ENCODE results near the gene RBM47. TPM values are rescaled to one million over a fixed set of nuclear protein-coding genes. Genes with fewer than 3 reads are reported as not detected.

The RBM47 gene
- total RNA-seq, 2 experiments from 2014 or later = 0.27 to 0.92 TPM

DNA sequence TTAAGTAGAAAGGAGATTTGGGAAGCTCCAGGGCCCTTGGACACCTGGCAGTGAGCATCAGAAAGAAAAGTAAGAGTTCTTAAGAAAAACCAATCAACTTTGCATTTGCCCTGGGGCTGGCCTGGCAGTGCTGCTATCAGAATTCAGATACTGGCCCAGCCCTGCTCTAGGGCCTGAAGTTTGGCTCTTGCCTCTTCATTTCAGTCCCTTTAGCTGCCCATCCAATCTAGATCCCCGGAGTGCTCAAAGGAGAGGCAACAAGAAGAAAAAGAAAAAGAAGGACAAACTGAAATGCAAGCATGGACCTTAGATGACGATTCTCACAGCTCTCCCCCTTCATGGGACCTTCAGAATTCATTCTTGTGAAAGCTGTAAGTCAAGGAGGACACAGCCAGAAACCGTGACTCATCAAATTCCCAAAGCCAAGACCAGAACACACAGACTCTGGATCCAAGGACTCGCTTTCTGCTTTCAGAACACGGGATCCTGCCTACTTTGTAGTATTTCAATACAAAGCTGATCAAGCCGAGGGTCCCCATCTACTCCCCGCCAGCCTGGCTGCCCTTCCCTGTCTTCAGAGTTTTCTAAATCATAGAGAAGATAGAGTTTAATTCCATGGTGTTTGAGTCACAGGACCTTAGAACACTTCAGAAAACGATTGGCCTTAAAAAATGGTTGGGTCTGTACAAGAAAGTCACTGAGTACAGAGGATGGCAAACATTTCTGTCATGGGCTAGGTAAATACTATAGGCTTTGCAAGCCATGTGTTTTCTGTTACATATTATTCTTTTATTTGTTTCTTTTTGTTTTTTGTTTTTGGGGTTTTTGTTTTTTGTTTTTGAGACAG lies 103.7 kb downstream of the RBM47 start:
- no peaks in the 10 kb centered on the region for H3K9me3 Mint-ChIP-seq
- H3K4me3 ChIP-seq (ENCODE audit: low read length) = no peak overlapping the region
- no peaks in the 10 kb centered on the region for H3K36me3 ChIP-seq (ENCODE audit: insufficient read depth, low read length)
- DNase-seq = no peak
- H3K36me3 Mint-ChIP-seq (ENCODE audit: low read depth) = no peaks in the 10 kb centered on the region
- no peak overlapping the region for H3K27ac Mint-ChIP-seq
- no peaks in the 10 kb centered on the region for H3K27me3 ChIP-seq (ENCODE audit: control insufficient read depth in 1 of 2, insufficient read depth in 2 of 2, low read length in 2 of 2)
- H3K4me1 ChIP-seq (ENCODE audit: insufficient read depth, low read length) = no peaks in the 10 kb centered on the region
- ATAC-seq (ENCODE audit: poor library complexity) = no peak
- H3K27ac ChIP-seq (ENCODE audit: low read depth in 1 of 2, low read length in 2 of 2) = no peak overlapping the region
- ChIA-PET CTCF (no interaction called here), POLR2A (no interaction called here)
- no peaks in the 10 kb centered on the region for H3K27me3 Mint-ChIP-seq
- intact Hi-C loops (cut with DNase I, micrococcal nuclease) = no loop called here
- no peaks in the 10 kb centered on the region for H3K9me3 ChIP-seq (ENCODE audit: control insufficient read depth in 1 of 2, insufficient read depth in 1 of 2, low read length in 2 of 2)
- no peaks in the 10 kb centered on the region for H3K4me1 Mint-ChIP-seq (ENCODE audit: low read depth)
- TF ChIP-seq CTCF (IDR thresholded peaks at IDR 0.05) = no peak
- no peak overlapping the region for H3K4me3 Mint-ChIP-seq

DNA sequence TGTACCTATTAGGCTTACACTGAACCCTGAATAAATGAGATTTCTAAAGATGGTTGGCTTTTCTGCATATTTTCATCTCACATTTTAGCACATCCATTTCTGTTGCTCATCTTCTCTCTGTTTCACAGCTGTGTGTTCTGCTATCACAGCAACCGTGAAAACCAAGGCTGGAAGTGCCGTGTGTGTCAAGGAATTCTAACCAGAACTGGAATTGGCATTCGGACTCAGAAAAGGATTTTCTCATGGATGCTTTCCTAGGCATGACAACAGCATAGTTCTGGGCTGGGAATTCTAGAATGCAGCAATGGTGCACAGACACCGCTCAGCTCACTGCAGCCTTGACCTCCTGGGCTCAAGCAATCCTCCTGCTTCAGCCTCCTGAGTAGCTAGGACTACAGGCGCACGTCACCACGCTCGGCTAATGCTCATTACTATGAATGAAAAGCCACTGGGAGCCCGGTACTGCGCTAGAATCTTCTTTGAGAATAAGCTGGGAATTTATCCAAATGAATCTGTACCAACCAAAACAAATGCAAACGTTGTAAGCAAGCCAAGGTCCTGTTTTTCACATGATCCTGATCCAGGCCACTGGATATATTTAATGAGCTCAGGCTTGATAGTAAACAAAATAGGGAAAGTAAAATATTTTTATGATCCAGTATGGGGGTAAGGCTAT lies 105.2 kb downstream of the RBM47 start:
- H3K27ac Mint-ChIP-seq = no peak overlapping the region
- Histone ChIP-seq H3K9me3 (ENCODE audit: control insufficient read depth in 1 of 2, insufficient read depth in 1 of 2, low read length in 2 of 2) (no peaks in the 10 kb centered on the region), H3K4me3 (ENCODE audit: low read length) (no peak overlapping the region), H3K36me3 (ENCODE audit: insufficient read depth, low read length) (no peaks in the 10 kb centered on the region), H3K27me3 (ENCODE audit: control insufficient read depth in 1 of 2, insufficient read depth in 2 of 2, low read length in 2 of 2) (no peaks in the 10 kb centered on the region), H3K27ac (ENCODE audit: low read depth in 1 of 2, low read length in 2 of 2) (no peak overlapping the region), H3K4me1 (ENCODE audit: insufficient read depth, low read length) (no peaks in the 10 kb centered on the region)
- ChIA-PET CTCF (no interaction called here), POLR2A (no interaction called here)
- intact Hi-C loops (cut with DNase I, micrococcal nuclease) = no loop called here
- DNase-seq = no peak
- no peak for ATAC-seq (ENCODE audit: poor library complexity)
- H3K27me3 Mint-ChIP-seq = no peaks in the 10 kb centered on the region
- H3K36me3 Mint-ChIP-seq (ENCODE audit: low read depth) = no peaks in the 10 kb centered on the region
- no peaks in the 10 kb centered on the region for H3K4me1 Mint-ChIP-seq (ENCODE audit: low read depth)
- no peaks in the 10 kb centered on the region for H3K9me3 Mint-ChIP-seq
- TF ChIP-seq CTCF (IDR thresholded peaks at IDR 0.05) = no peak
- no peak overlapping the region for H3K4me3 Mint-ChIP-seq

- Histone ChIP-seq H3K27me3 (ENCODE audit: control insufficient read depth in 1 of 2, insufficient read depth in 2 of 2, low read length in 2 of 2) (no peaks in the 10 kb centered on the region), H3K4me1 (ENCODE audit: insufficient read depth, low read length) (no peaks in the 10 kb centered on the region), H3K36me3 (ENCODE audit: insufficient read depth, low read length) (no peaks in the 10 kb centered on the region), H3K27ac (ENCODE audit: low read depth in 1 of 2, low read length in 2 of 2) (no peak overlapping the region), H3K4me3 (ENCODE audit: low read length) (no peak overlapping the region), H3K9me3 (ENCODE audit: control insufficient read depth in 1 of 2, insufficient read depth in 1 of 2, low read length in 2 of 2) (no peaks in the 10 kb centered on the region)
- H3K36me3 Mint-ChIP-seq (ENCODE audit: low read depth) = no peaks in the 10 kb centered on the region
- ATAC-seq (ENCODE audit: poor library complexity) (no peak), DNase-seq (no peak)
- no peaks in the 10 kb centered on the region for H3K4me1 Mint-ChIP-seq (ENCODE audit: low read depth)
- CTCF ChIA-PET = no interaction called here
- intact Hi-C loops (cut with DNase I, micrococcal nuclease) = no loop called here
- no peaks in the 10 kb centered on the region for H3K9me3 Mint-ChIP-seq
- no peak overlapping the region for H3K4me3 Mint-ChIP-seq
- no peak for TF ChIP-seq CTCF (IDR thresholded peaks at IDR 0.05)
- no peaks in the 10 kb centered on the region for H3K27me3 Mint-ChIP-seq
- POLR2A ChIA-PET = no interaction called here
- no peak overlapping the region for H3K27ac Mint-ChIP-seq
These were observed 106.1 kb downstream of the RBM47 start for GRCh38 chr4:40523581-40523980.

All from CD4-positive, alpha-beta T cell (primary cell).